IPS-NIHi7 (cell line): ENCODE data around the gene GSG1L2.
A peak's percentile ranks its signal among the peaks of the same experiment; 100 is the strongest.

Source experiments
- DNase-seq: peaks from one replicate; pipeline ENCODE4 v3.0.0; 2012; ENCODE audit warnings: mixed read lengths; ENCODE audit errors: extremely low spot score

Gene GSG1L2

DNA sequence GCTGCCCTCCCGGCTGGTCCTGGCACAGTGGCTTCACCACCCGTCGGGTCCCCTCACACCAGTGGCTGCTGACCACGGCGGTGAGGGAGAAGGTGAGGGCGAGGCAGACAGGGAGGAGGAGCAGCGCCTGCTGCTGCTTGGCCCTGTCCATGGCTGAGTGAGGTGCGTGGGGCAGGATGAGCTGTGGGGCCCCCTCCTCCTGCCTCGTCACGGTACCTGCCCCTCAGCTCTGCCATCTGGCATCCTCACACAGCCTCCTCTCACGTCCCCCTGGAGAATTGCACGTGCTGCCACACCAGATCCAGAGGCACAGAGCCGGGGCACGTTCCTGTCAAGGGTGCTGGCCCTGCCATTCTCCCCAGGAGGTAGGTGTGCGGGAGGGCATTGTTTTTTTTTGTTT is at the start of gene GSG1L2:
Gene GSG1L2 (minus strand): TSS at position 159 of the 400 bp plus-strand sequence. CDS start 8 bp downstream, at position 151.
- DNase-seq, result no peak

DNA sequence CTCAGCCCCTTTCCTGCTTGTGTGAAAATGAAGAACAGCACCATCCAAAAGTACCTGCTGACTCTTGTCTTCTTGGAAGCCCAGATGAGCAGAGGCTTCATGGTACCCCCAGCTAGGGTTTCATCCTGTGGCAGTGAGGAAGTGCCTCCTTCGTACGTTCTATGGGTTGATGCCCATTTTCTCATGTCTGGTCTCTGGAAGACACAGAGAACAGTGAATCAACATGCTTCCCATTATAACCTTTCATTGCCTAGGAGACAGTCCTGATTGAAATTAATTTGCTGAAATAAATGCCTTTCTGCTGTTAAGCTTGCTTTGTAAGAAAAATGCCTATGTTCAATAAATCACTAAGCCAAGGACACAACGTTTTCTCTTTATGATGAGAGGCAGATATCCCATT is 46.7 kb upstream of the GSG1L2 start:
- no peak for DNase-seq

DNA sequence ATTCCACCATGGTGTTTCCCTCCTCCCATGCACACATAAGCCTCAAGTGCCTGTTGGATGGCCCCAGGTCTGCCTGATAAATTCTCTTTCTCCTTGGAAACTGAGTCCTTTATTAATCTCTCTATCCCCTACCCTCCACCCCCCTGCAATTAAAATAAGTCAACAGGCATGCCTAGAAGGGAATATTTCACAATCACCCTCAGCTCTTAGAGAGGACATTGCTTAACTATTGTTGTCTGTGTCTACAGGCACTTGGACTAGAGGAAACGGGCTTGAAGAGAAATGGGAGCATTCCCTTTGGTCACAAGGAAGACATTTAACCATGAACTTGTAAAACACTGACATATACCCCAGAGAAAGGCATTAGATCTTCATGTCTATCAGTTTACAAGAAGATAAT is 43.7 kb upstream of the GSG1L2 start:
- no peak for DNase-seq

DNA sequence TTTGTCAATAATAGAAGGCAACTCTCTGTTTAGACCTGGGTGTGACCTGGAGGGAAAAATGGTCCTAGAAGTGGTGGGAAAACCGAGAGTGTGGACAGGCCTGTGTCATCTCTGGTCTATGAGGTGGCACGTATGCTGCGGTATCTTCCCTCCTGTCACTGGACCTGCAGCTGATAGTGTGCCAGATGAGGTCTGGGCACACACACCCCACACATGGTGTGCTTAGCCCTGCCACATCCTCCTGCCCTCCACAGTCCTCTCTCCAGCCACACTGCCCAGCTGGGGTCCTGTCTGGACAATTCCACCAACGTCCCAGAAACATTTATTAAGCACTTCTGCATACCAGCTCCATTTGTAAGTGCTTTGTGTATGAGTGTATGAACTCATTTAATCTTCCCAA is 41.1 kb upstream of the GSG1L2 start:
- DNase-seq, result no peak

DNA sequence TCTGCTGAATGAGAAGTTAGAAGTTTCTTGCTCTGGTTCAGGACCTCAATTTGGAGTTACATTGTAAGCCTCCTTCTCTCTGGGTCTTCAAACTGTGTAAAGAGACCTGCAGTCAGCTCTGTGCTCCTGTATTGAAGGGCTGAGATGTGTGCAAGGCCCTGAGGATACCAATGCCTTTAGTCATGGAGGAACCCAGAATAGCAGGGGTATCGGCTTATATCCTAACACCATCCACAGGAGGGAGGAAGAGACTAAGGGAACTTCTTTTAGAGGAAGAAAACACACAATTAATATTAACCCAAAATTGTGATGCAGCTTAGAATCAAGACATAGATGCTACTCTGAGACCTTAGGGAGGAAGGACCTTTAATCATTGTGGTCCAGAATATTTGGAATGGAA is 40.3 kb upstream of the GSG1L2 start:
- no peak for DNase-seq

DNA sequence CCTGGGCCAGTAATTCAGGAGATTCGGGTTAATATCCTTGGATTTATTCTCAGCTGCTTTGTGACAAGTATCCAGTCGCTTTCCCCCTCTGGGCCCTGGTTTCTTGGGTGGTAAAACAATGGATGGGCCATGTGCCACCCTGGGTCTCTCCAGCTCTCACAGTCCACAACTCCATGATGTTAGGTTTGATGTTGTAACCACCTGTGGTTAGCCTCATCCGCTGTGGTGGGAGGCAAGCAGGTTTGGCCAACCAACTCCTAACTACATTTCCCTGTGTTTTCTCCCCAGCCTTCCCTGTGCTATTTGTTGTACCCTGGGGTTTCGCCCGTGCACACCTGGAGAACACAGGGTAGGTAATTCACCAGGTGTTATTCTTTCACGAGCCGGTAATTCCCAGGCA is 39.0 kb upstream of the GSG1L2 start:
- DNase-seq, result no peak

DNA sequence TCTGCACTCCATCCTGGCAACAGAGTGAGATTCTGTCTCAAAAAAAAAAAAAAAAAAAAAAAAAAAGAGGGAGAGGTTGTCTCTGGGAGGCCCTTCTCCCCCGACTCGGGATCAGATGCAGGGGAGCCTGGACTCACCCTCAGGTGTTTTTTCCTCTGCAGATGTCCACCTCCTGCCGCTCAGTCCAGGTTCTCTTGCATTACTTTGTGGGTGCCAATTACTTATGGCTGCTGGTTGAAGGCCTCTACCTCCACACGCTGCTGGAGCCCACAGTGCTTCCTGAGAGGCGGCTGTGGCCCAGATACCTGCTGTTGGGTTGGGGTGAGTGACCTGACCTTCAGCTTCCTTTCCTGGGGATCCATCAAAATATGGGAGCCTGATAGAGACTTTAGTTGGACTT is 37.9 kb upstream of the GSG1L2 start:
- no peak for DNase-seq

DNA sequence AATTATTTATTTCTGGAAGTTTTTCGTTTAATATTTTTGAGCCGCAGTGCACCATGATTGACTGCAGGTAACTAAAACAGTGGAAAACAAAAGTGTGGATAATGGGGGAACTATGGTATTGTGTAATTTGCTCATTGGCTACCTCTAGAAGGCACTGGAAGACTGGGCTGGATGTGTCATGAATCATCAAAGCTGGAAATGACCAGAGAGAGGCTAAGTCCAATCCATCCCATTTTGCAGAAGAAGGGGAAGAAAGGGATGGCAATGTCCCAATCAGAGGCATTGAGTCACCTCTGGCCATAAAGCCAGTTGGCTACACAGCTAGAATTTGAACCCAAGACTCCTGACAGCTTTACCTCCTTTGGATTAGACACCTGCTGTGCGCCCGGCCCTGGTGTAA is 33.2 kb upstream of the GSG1L2 start:
- no peak for DNase-seq

DNA sequence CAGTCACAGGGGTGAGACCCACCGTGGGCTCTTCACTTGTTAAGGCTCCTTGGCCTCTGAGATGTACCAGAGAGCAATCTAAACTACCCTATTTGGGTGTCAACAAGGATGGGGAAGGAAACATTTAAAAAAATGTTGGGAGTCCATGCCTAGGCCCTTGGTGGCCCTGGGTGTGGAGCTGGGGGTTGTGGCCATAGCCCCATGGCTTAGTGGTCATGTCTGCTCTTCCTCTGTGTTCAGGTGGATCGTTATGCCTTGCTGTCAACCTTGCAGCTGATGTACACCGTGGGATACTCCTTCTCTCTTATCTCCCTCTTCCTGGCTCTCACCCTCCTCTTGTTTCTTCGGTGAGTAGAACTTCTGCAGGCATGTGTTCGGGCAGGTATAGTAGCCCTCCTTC is 32.4 kb upstream of the GSG1L2 start:
- DNase-seq, result no peak

DNA sequence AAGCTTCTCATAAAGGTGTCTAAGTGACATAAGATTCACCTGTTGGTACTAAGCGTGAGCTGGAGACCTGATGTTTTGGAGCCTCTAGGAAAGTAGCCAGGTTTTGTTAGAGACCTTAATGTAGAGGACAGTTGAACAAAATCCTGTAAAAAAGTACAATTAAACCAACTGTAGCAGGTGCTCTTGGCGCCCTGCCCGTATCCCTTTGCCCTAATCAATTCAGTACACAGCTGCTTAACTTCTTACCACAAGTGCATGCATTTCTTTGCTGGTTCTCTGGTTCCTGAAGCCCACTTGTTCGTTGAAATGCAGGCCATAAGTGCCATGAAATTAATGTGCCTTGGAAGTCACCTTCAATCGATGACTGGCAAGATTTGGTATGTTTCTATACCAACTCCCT is 28.3 kb upstream of the GSG1L2 start:
- no peak for DNase-seq

DNA sequence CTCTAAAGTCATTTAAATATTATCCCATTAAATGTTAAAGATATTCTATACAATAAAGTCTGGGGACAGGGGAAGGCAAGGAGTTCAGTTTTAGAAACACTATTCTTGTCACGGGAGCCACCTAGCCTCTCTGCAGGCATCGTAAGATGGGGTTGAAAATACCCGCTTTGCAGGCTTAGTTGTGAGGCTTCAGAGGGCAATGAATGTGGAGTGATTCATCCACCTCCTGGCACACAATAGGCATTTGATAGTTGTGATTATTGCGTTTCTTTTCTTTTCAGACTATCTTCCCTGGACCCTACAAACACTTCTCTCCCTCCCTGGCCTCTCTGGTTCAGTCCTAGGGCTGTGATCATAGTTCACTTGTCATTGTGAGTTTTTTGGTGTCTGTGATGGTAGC is 23.4 kb upstream of the GSG1L2 start:
- DNase-seq, result no peak

DNA sequence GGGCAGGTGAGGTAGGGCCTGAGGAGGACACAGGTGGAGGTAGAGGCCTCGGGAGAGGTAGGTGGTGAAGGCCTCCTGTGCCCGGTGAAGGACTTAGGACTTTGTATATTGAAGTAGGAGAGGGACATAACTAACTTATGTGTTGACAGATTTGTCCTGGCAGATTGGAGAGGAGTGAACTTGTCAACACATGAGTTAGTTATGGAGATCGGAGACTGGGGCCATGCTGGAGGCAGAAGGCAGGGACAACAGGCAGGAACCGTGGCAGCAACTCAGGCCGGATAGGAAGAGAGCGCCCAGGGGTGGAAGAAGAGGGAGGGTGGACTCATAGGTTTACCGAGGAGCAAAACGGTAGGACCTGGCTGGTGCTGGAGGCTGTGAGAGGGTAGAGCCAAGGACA is 22.3 kb upstream of the GSG1L2 start:
- no peak for DNase-seq

DNA sequence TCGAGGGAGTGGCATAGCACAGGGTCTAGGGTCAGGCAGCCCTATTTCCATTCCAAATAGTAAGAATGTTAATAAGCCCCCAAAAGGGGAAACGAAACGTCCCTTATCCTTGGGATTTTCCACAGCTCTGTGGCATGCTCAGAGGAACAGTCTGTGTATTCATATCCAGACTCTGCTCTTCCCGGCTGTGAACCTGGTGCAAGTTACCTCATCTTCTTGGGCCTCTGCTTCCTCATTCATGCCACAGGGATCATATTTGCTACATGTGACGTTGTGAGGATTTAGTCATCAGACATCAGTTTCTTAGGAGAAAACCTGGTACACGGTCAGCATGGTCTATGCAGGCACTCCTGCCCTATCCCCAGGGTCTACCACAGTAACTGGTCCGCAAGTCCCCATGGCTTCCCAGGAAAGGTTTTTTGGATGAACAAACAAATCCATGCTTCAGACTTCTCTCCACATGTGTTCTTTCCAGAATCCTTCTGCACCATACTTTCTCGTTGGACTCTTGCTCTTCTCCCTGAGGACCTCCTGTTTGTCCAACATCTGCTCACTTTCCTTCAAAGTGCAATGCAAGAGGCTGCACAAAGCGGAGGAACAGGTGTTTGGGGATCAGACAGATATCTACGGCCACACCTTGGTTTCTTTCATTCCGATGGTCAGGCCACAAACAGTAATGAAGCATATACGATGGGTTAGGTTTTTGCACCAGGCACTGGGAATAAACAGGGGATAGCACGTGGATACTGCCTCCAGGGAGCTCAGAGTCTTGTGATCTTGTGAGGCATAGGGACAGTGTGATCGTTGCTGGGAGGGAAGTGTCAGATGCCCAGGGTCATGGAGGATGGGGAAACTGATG is 21.5 kb upstream of the GSG1L2 start:
- no peak for DNase-seq

DNA sequence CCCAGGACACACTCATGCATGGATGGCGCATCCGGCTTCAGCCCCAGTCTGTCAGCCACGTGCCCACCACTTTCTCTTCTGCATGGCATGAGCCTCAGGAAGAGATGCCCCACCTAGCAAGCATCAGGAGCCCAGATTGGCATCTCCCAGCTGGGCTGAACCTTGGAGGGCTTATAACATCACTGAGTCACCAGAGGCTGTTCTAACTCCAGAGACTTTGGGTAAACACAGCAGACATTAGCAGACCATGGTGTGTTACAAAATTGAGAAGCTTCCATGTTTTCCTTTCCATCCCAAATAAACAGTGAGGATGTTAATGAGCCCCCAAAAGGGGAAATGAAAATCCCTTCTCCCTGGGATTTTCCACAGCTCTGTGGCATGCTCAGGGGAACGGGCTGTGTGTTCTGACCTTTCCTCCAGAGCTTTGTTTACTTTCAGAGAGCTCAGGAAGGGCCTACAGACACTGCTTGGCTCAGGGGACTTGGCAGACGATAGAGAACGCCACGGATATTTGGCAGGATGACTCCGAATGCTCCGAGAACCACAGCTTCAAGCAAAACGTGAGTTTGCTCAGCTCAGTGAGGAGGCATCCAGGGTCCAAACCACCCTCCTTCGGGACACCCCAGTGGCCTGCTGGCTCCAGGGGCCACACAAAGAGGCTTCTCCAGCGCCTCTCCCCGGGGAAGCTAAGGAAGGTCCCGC is 20.3 kb upstream of the GSG1L2 start:
- DNase-seq, result no peak

DNA sequence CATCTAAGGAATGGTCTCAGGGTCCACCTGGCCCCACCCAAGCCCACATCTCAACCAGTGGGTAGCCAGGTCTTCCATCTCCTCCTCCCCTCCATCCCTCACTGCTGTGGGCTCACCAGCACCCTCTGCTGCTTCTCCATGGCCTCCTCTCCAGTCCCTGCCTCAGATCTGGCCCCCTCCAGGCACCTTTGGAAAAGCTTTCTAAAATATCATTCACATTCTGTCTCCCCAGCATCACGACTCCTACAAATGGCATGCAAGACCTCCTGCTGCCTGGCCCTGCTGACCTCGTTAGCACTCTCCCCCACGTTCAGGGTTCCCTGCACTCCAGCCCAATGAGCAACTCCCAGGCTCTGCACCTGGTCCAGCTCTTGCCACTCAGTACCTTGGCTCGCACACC is 17.6 kb upstream of the GSG1L2 start:
- peak; percentile 68 for DNase-seq

DNA sequence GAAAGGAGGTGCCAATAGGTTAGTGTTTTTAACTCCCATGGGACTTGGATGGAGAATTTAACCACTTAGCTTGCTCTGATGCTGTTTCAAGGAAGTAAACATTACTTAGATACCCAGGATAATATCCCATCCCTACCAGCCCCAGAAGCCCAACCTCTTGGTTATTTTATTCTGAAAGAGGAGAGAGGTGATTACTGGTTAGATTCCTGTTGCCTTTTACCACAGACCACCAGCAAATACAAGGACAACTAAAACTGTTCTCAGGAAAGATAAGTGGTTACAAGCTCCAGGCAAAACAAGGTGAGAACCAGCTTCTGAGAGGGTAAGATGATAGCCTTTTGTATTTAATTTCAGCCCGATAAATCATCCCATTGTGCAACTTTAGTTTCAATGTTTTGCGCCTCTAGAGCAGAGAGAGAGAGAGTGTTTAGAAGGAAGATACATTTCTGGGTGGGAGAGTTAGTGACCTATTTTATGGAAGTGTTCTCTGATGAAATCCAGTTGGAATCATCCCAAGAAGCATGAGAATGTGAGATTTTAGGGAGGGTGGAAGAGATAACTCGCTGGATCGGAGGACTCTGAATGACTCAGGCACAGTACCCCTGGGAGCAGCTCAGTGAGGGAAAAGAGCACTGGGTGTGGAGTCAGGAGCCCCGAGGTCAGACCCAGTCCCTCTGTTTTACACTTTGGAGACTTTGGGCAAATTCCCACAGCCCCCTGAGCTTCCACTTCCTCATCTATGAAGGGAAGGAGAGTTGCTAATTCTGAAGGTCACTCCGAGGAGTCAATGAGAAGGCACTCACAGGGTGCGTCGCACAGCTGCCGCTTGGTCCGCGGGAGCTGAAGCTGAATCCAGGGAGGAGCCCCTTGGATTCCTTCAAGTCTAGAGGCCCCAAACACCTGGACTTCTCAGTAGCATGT is 15.9 kb upstream of the GSG1L2 start:
- DNase-seq, result no peak

DNA sequence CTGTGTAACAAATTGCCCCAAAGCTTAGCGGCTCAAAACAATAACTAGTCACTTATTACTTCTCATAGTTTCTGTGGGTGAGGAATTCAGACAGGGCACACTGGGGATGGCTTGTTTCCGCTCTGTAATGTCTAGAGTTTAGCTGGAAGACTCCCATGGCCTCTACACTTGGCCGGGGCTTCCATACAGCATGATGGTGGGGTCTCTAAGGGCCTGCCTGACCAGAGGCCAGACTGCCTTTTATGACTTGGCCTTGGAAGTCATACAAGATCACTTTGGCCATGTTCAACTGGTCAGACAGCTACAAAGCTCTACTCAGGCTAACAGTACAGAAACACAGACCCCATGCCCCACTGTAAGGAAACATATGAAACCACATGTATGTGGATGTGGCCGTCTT is 12.0 kb upstream of the GSG1L2 start:
- no peak for DNase-seq

DNA sequence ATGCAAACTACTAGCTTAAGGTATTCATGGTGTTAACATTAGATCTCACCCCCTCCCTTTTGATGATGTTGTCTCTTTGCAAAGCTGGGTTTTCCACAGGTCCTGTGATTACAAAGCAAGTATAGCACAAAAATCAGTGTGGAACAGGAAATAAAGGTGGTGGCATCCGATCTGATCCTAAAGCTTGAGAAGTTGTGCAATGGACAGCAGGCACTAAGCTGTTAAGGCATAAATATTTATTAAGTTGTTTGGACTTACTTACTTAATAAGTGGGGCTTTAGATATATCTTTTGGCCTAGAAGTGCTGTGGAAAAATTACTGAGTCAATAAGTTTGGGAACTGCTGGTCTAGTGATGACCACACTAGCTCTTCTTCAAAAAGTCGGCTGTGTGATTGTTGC is 8.8 kb upstream of the GSG1L2 start:
- no peak for DNase-seq

DNA sequence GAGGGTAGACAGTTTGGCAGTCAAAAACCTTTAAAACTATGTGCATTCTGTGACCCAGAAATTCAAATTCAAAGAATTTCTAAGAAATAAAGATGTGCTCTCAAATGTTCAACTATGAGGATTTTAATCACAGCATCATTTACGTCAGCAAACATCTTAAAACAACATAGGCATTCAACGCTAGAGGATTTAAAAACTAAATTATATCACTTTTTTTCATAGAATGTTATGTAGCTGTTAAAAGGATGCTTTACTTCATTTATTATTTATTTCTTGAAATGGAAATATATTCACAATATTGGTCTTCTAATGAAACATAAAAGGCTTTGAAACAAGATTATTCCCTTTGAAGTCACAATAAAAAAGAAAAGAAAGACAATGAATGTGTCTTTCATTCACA is 7.5 kb upstream of the GSG1L2 start:
- DNase-seq, result no peak

DNA sequence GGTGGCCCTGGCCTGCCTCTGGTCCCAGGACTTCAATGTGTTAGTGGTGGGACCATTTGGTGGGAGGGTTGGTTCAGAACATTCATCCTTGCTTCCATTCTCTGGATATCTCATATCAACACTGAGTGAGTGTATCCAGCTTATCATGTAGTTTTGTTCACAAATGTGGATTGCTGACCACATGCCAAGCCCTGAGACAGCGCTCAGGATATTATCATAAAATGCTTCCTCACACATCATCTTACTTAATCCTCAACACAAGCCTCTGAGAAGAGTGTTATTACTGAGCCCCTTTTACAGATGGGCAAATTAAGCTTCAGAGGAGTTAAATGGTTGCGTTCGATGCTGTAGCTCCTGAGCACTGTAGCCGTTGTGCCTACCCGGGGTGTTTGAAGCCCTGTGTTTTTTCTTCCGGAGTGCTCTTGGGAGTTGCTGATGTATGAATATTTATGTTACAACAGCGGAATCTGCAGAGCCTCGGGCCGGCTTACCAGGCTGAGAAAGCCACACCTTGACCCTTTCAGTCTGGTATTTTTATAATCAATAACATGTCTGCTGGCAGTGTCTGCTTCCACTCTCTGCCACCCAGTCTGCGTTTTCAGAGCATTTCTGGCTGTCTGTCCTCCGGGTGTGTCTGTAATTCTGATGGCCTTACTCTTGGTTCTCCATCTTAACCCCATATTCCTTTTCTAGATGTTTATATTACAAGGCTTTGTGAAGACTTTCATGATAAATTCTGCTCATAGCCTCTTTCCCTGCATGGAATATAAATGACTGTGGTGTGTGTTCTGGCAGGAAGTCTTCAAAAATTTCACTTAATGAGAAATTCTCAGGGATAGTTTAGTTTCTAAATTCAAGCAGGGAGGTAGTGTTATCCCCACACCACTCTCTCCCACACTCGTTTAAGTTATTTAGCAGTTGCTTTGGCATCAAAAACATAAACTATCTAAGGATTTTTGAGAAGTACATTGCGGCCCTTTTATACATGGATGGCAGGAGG is 6.7 kb upstream of the GSG1L2 start:
- DNase-seq, result no peak

DNA sequence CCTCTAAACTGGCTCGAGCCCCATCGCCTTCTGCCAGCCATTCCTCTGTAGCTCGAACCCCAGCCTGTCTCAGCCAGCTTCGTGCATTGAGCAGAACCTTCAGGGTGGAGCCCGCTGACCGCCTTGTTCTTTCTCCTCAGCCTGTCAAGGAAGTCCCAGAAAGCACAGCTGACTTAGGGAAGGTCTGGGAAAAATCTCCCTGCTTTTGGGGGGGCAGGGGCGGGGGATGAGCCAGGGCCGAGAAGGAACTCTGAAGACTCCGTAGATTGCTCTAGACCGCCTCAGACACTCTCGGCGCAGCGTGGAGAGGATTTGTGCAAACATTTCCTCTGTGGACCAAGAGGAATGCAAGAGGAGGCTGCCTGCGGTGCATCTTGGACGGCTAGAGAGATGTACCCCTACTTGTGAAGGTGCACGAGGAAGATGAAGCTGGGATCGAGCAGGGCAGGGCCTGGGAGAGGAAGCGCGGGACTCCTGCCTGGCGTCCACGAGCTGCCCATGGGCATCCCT is 3.8 kb upstream of the GSG1L2 start, which contains the start of gene GLP2R:
Gene GLP2R (plus strand): TSS at position 284 of the 510 bp plus-strand sequence. CDS start 140 bp downstream, at position 424.
- no peak for DNase-seq
